OCI-LY7 (cell line): ENCODE measurements around the gene NKAIN2. TPM values are rescaled to one million over a fixed set of nuclear protein-coding genes. Genes with fewer than 3 reads are reported as not detected.
A peak's percentile ranks its signal among the peaks of the same experiment; 100 is the strongest.

Experiments used
- BruUV-seq: library from RNA; stranded (reverse); fragments of 400-500 nt; replicated peaks from 2 replicates; lab custom pipeline; 2021; lab: Mats Ljungman, UMichigan
- CTCF ChIA-PET: fragments of 300-600 bp; sonication (Branson Sonifier 250); formaldehyde crosslinking; loops from one replicate; lab custom pipeline; 2022; ENCODE audit warnings: antibody characterized with exemption; ENCODE audit not compliant: unreplicated experiment; lab: Charles Lee
- POLR2A ChIA-PET: fragments of 300-600 bp; sonication (Branson Sonifier 250); formaldehyde crosslinking; loops from one replicate; lab custom pipeline; 2022; ENCODE audit warnings: antibody characterized with exemption; lab: Charles Lee
- DNase-seq: peaks from one replicate; pipeline ENCODE4 v3.0.0-alpha.2; 2015; ENCODE audit warnings: low spot score
- H2AFZ ChIP-seq: fragments of 200-600 bp; sonication (generic), shearing (Covaris generic); 2 replicates; pipeline ENCODE4 v1.6.1; 2014; ENCODE audit warnings: mild to moderate bottlenecking, antibody characterized with exemption, low read length, moderate library complexity
- H3K27ac ChIP-seq: fragments of 200-600 bp; sonication (generic); 2 replicates; pipeline ENCODE4 v1.5.1; 2014; ENCODE audit warnings: mixed run types, low read depth, mild to moderate bottlenecking, moderate library complexity, low read length, inconsistent platforms; ENCODE audit not compliant: poor library complexity, severe bottlenecking
- H3K36me3 ChIP-seq: fragments of 200-600 bp; sonication (generic); 2 replicates; pipeline ENCODE4 v1.6.1; 2014; ENCODE audit warnings: mild to moderate bottlenecking, antibody characterized with exemption, low read length, moderate library complexity, mixed read lengths; ENCODE audit not compliant: insufficient read depth
- H3K4me1 ChIP-seq: fragments of 200-600 bp; sonication (generic); 2 replicates; pipeline ENCODE4 v1.5.1; 2014; ENCODE audit warnings: mild to moderate bottlenecking, low read length; ENCODE audit not compliant: insufficient read depth, poor library complexity, severe bottlenecking
- H3K4me2 ChIP-seq: fragments of 200-600 bp; sonication (generic); 2 replicates; pipeline ENCODE4 v1.6.1; 2014; ENCODE audit warnings: mild to moderate bottlenecking, low read length
- H3K4me3 ChIP-seq: fragments of 200-600 bp; sonication (generic); 2 replicates; pipeline ENCODE4 v1.5.1; 2014; ENCODE audit warnings: mild to moderate bottlenecking, low read depth, low read length; ENCODE audit not compliant: poor library complexity, severe bottlenecking
- H3K79me2 ChIP-seq: fragments of 200-600 bp; sonication (generic); 2 replicates; pipeline ENCODE4 v1.6.1; 2016; ENCODE audit warnings: low read depth, mild to moderate bottlenecking, low read length, moderate library complexity, mixed read lengths; ENCODE audit not compliant: insufficient read depth
- H3K9me2 ChIP-seq: fragments of 200-600 bp; sonication (generic); 2 replicates; pipeline ENCODE4 v1.6.1; 2016; ENCODE audit warnings: mild to moderate bottlenecking, low read length, mixed read lengths; ENCODE audit not compliant: insufficient read depth
- H3K9me3 ChIP-seq: fragments of 200-600 bp; sonication (generic); 2 replicates; pipeline ENCODE4 v1.6.1; 2014; ENCODE audit warnings: mild to moderate bottlenecking, mixed run types, low read length, mixed read lengths
- H4K20me1 ChIP-seq: fragments of 200-600 bp; sonication (generic); 2 replicates; pipeline ENCODE4 v1.6.1; 2014; ENCODE audit warnings: mild to moderate bottlenecking, antibody characterized with exemption, low read length, moderate library complexity, mixed read lengths; ENCODE audit not compliant: insufficient read depth
- EZH2phosphoT487 ChIP-seq: fragments of 200-600 bp; sonication (generic); IDR thresholded peaks from 2 replicates; pipeline ENCODE4 v1.6.1; 2018; ENCODE audit warnings: low read depth, borderline replicate concordance, mild to moderate bottlenecking, mixed run types, antibody characterized with exemption, low read length, moderate library complexity, mixed read lengths
- intact Hi-C: fragments of 100-400 bp; cut with micrococcal nuclease; formaldehyde crosslinking; loops from one replicate; pipeline ENCODE4 v1.10.0; 2022; ENCODE audit not compliant: unreplicated experiment
- total RNA-seq, 2 experiments: library from RNA; depleted of rRNA in 1 of 2; stranded (reverse); fragments of >200 nt in 1 of 2; shearing (Covaris generic) in 1 of 2; gene quantifications; 2 replicates each; pipeline ENCODE4 v1.2.3, GENCODE V29; 2014 to 2022
- TF ChIP-seq, protein P1 (sequence below): fragments of 200-600 bp; sonication (generic); conservative IDR thresholded peaks from 2 replicates; pipeline ENCODE4 v1.5.1; 2014; ENCODE audit warnings: mild to moderate bottlenecking, antibody characterized with exemption, low read length, moderate library complexity, mixed read lengths

Gene NKAIN2
- total RNA-seq, 2 experiments from 2014 or later: not detected

DNA sequence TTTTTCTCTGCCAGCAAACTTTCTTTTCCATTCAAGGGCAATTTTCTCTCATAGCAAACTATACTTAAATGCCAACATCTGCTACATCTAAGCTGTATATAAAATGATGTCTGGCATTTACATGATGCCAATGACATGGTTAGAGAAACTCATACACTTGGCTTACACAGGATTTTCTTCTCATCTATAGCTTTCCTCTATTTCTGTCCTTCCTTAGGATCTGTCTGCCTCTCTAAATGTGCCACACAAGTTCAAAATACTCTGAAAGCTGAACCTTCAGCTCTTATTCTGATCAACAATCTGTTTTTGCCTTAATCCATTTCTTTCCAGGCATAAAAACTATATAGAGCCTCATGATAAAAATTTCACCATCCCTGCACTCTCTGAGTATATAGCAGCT, 867.7 kb downstream of the NKAIN2 start:
- no peaks in the 10 kb centered on the region for H3K9me2 ChIP-seq
- peaks cover 5% of the 10 kb centered on the region; the same call in 1 of the 2 replicates for H3K36me3 ChIP-seq
- no peak for TF ChIP-seq EZH2phosphoT487
- TF ChIP-seq, protein P1, sequence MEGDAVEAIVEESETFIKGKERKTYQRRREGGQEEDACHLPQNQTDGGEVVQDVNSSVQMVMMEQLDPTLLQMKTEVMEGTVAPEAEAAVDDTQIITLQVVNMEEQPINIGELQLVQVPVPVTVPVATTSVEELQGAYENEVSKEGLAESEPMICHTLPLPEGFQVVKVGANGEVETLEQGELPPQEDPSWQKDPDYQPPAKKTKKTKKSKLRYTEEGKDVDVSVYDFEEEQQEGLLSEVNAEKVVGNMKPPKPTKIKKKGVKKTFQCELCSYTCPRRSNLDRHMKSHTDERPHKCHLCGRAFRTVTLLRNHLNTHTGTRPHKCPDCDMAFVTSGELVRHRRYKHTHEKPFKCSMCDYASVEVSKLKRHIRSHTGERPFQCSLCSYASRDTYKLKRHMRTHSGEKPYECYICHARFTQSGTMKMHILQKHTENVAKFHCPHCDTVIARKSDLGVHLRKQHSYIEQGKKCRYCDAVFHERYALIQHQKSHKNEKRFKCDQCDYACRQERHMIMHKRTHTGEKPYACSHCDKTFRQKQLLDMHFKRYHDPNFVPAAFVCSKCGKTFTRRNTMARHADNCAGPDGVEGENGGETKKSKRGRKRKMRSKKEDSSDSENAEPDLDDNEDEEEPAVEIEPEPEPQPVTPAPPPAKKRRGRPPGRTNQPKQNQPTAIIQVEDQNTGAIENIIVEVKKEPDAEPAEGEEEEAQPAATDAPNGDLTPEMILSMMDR: no peak
- no peaks in the 10 kb centered on the region for H4K20me1 ChIP-seq
- BruUV-seq: TSS peak; percentile 87
- no peak for DNase-seq
- H3K4me2 ChIP-seq: peak overlapping the region; percentile 68
- H3K4me3 ChIP-seq: peak overlapping the region; percentile 47
- no peaks in the 10 kb centered on the region for H3K79me2 ChIP-seq
- intact Hi-C loops: no loop called here
- H2AFZ ChIP-seq: peak overlapping the region; percentile 51; the same call in 1 of the 2 replicates
- H3K27ac ChIP-seq: peak overlapping the region; percentile 92
- peaks cover 26% of the 10 kb centered on the region for H3K9me3 ChIP-seq
- CTCF ChIA-PET: no interaction called here
- H3K4me1 ChIP-seq: peaks cover 39% of the 10 kb centered on the region
- POLR2A ChIA-PET: interaction anchor here (0.6 to 2.0 kb wide), 6 partner anchors 10 to 76 kb away, joined by 3 to 14 read pairs (median 4); no protein-coding TSS in a partner anchor

- H4K20me1 ChIP-seq: no peaks in the 10 kb centered on the region
- no peak overlapping the region for H3K4me2 ChIP-seq
- POLR2A ChIA-PET: no interaction called here
- intact Hi-C loops: no loop called here
- H3K9me2 ChIP-seq: no peaks in the 10 kb centered on the region
- CTCF ChIA-PET: no interaction called here
- TF ChIP-seq, protein P1: no peak
- TF ChIP-seq EZH2phosphoT487: no peak
- H2AFZ ChIP-seq: no peak overlapping the region
- H3K4me3 ChIP-seq: no peak overlapping the region
- peaks cover 49% of the 10 kb centered on the region for H3K9me3 ChIP-seq
- BruUV-seq: no TSS peak
- no peak overlapping the region for H3K27ac ChIP-seq
- peaks cover 5% of the 10 kb centered on the region; the same call in 1 of the 2 replicates for H3K36me3 ChIP-seq
- H3K4me1 ChIP-seq: peaks cover 39% of the 10 kb centered on the region
- H3K79me2 ChIP-seq: no peaks in the 10 kb centered on the region
- DNase-seq: no peak
Observed at GRCh38 chr6:124674042-124674441, 870.4 kb downstream of the NKAIN2 start.

DNA sequence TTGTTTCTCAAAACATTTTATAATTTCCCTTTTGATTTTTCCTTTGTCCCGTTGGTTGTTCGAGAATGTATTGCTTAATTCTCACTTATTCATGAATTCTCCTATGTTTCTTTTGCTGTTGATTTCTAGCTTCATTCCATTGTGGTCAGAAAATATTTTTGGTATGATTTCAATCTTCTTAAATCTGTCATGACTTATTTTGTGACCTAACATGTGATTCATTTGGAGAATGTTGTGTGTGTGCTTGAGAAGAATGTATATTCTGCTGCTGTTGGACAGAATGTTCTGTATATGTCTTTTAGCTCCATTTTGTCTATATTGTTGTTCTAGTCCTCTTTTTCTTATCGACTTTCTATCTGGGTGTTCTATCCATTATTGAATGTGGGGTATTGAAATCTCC, 872.4 kb downstream of the NKAIN2 start:
- H3K79me2 ChIP-seq: no peaks in the 10 kb centered on the region
- H2AFZ ChIP-seq: no peak overlapping the region
- POLR2A ChIA-PET: no interaction called here
- no peak overlapping the region for H3K4me2 ChIP-seq
- no peaks in the 10 kb centered on the region for H4K20me1 ChIP-seq
- TF ChIP-seq, protein P1: no peak
- no peak for TF ChIP-seq EZH2phosphoT487
- H3K9me3 ChIP-seq: peaks cover 52% of the 10 kb centered on the region
- intact Hi-C loops: no loop called here
- no TSS peak for BruUV-seq
- H3K9me2 ChIP-seq: no peaks in the 10 kb centered on the region
- DNase-seq: no peak
- H3K4me3 ChIP-seq: no peak overlapping the region
- peaks cover 19% of the 10 kb centered on the region for H3K4me1 ChIP-seq
- CTCF ChIA-PET: no interaction called here
- H3K36me3 ChIP-seq: peaks cover 5% of the 10 kb centered on the region; the same call in 1 of the 2 replicates
- no peak overlapping the region for H3K27ac ChIP-seq
